ENCODE measurements around the gene TMPRSS13.

The TMPRSS13 gene

GRCh38 chr11:117879516-117880480 is 49.4 kb downstream of the TMPRSS13 start:
- ATAC-seq (ENCODE audit: low read depth) (no peak), DNase-seq (ENCODE audit: low spot score) (no peak)
- H3K27me3 ChIP-seq (ENCODE audit: insufficient read depth, poor library complexity, severe bottlenecking) = peaks cover 39% of the 10 kb centered on the region
- no peaks in the 10 kb centered on the region for H3K36me3 ChIP-seq (ENCODE audit: low read depth)
- H3K4me3 ChIP-seq (ENCODE audit: severe bottlenecking) = no peak overlapping the region
- no peaks in the 10 kb centered on the region for H3K9me3 ChIP-seq (ENCODE audit: severe bottlenecking)
- TF ChIP-seq CTCF (IDR thresholded peaks at IDR 0.05; ENCODE audit: poor library complexity, severe bottlenecking) = no peak
- H3K4me1 ChIP-seq (ENCODE audit: insufficient read depth, poor library complexity, severe bottlenecking) = no peaks in the 10 kb centered on the region
- no peak overlapping the region for H3K27ac ChIP-seq (ENCODE audit: poor library complexity, severe bottlenecking)

DNA sequence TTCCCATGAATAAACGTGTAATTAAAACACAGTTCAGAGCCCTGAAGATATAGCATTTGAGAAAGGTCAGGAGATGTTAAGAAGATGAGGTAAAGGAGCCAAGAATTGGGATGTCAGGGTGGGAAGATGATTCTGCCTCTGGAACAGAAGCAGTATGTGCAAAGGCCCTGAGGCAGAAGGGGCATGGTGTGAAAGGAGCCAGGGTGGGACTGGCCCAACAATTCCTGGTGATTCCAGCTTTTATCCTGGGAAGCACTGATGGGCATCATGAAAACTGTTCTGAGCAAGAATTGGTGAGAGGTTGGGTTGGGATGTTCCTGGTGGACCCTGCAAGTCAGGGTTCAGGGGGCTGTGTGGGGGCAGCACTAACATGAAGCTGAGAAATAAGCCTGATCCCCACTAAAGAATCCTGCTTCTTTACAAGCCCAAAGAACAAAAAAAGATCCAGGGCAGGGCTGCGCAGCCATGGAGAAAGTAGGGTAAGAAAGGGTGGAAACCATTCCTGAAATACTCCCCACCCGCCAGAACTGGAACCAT is 50.2 kb downstream of the TMPRSS13 start:
- no peak for DNase-seq (ENCODE audit: low spot score)
- Histone ChIP-seq H3K27ac (ENCODE audit: poor library complexity, severe bottlenecking) (no peak overlapping the region), H3K9me3 (ENCODE audit: severe bottlenecking) (no peaks in the 10 kb centered on the region), H3K27me3 (ENCODE audit: insufficient read depth, poor library complexity, severe bottlenecking) (peaks cover 47% of the 10 kb centered on the region), H3K4me1 (ENCODE audit: insufficient read depth, poor library complexity, severe bottlenecking) (no peaks in the 10 kb centered on the region), H3K4me3 (ENCODE audit: severe bottlenecking) (no peak overlapping the region), H3K36me3 (ENCODE audit: low read depth) (no peaks in the 10 kb centered on the region)
- no peak for TF ChIP-seq CTCF (IDR thresholded peaks at IDR 0.05; ENCODE audit: poor library complexity, severe bottlenecking)
- no peak for ATAC-seq (ENCODE audit: low read depth)

- Histone ChIP-seq H3K36me3 (ENCODE audit: low read depth) (no peaks in the 10 kb centered on the region), H3K4me1 (ENCODE audit: insufficient read depth, poor library complexity, severe bottlenecking) (no peaks in the 10 kb centered on the region), H3K9me3 (ENCODE audit: severe bottlenecking) (no peaks in the 10 kb centered on the region), H3K27ac (ENCODE audit: poor library complexity, severe bottlenecking) (no peak overlapping the region), H3K4me3 (ENCODE audit: severe bottlenecking) (no peak overlapping the region), H3K27me3 (ENCODE audit: insufficient read depth, poor library complexity, severe bottlenecking) (peaks cover 50% of the 10 kb centered on the region)
- TF ChIP-seq CTCF (IDR thresholded peaks at IDR 0.05; ENCODE audit: poor library complexity, severe bottlenecking) = no peak
- ATAC-seq (ENCODE audit: low read depth) = no peak
- no peak for DNase-seq (ENCODE audit: low spot score)
These were observed 50.8 kb downstream of the TMPRSS13 start for GRCh38 chr11:117878314-117878938.

GRCh38 chr11:117877120-117877784 is 52.0 kb downstream of the TMPRSS13 start:
- Histone ChIP-seq H3K4me3 (ENCODE audit: severe bottlenecking) (no peak overlapping the region), H3K27ac (ENCODE audit: poor library complexity, severe bottlenecking) (no peak overlapping the region), H3K9me3 (ENCODE audit: severe bottlenecking) (no peaks in the 10 kb centered on the region), H3K4me1 (ENCODE audit: insufficient read depth, poor library complexity, severe bottlenecking) (no peaks in the 10 kb centered on the region), H3K27me3 (ENCODE audit: insufficient read depth, poor library complexity, severe bottlenecking) (peaks cover 57% of the 10 kb centered on the region), H3K36me3 (ENCODE audit: low read depth) (no peaks in the 10 kb centered on the region)
- ATAC-seq (ENCODE audit: low read depth) (no peak), DNase-seq (ENCODE audit: low spot score) (no peak)
- TF ChIP-seq CTCF (IDR thresholded peaks at IDR 0.05; ENCODE audit: poor library complexity, severe bottlenecking) = no peak

Data from RWPE2 (cell line).